GM12801 (cell line): ENCODE results near the gene PDK2.

Experiments used
- CTCF ChIP-seq: IDR thresholded peaks from one replicate; pipeline ENCODE4 v1.5.1; 2011; ENCODE audit warnings: control low read depth; ENCODE audit not compliant: insufficient read length; ENCODE audit errors: extremely low read depth

PDK2 gene

GRCh38 chr17:50139950-50140885 lies 45.1 kb downstream of the PDK2 start:
- TF ChIP-seq CTCF, result peak; percentile 37

DNA sequence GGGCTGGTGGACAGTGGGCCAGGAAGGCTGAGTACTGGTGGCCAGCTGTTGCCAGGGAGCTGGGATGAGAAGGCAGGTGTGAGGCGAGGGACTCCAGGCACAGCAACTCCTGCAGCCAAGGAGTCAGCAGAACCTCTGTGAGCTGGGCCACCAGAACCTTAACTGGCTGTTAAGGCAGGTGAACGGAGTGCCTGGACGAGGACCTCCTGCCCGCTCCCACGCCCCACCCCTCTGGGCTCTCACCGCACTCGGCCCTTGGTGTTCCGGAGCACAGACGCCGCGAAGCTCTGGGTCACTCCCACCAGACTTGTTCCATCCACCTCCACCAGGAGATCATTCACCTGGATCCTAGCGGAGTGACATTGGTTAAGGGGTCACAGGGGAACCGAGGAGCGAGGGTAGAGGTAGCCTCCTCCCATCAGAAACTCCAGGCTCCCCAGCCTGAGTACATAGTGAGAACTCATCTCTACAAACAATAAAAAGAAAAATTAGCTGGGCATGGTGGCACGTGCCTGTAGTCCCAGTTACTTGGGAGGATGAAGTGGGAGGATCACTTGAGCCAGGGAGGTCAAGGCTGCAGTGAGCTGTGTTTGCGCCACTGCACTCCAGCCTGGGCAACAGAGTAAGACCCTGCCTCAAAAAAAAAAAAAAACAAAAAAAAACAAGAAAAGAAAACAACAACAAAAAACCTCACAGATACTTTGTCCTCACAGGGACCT lies 46.0 kb downstream of the PDK2 start:
- TF ChIP-seq CTCF, result no peak

DNA sequence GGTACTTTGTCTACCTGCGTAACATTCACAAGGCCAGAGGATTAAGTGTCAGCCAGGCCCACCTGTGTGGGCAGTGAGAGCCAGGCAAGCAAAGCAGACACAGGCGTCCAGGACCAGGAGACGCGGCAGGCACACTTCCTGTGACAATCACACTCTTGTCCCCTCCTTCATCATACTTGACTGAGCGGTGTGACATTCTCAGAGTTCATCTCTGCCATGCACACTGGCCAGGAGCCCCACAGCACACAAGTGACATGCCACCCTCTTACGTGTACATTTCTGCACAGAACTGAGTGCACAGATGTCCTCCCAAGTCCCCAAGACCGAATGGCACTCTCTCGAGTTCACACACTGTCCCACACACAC lies 46.6 kb downstream of the PDK2 start:
- TF ChIP-seq CTCF, result no peak

DNA sequence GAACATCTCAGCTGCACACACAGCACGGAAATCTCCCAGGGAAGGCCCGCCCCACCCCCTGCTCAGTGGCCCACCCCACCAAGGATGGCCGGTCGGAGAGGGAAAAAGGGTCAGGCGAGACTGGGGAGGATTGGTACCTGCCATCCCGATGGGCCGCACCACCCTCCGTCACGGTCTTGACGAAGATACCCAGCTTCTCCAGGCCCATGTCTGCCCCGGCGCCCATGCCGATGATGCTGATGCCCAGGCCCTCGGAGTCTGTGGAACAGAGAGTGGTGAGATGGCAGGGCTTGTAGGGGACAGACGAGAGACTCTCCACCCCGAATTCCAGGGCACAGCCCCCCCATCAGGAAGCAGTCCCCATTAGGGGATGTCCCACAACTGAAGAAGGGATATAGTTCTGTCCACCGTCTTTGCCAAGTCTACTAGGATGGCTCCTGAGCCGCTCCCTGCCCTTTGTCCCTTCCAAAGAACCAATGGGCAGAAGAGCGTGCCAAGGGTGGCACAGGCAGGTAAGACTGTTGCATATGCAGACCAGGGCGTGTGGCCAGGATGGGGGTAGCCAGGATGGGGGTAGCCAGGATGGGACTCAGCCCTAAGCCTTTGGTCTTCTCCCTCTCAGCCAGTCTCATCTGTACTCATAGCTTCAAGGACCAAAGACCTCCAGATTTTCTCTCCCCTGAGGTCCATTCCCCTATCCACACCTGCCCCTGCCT lies 48.5 kb downstream of the PDK2 start:
- no peak for TF ChIP-seq CTCF

GRCh38 chr17:50144355-50144754 lies 49.2 kb downstream of the PDK2 start:
- TF ChIP-seq CTCF, result no peak

- no peak for TF ChIP-seq CTCF
These were observed 49.8 kb downstream of the PDK2 start for GRCh38 chr17:50144845-50145531.
